Thyroid gland (tissue), 4 donors: ENCODE measurements around the gene NR4A2. TPM values are rescaled to one million over a fixed set of nuclear protein-coding genes. Genes with fewer than 3 reads are reported as not detected.

Experiments used
- DNase-seq, 2 donors: peaks; one replicate each; pipeline ENCODE4 v3.0.0-alpha.2; 2019
- H3K27ac ChIP-seq, 3 donors: fragments of 200-600 bp; sonication (generic); 1 replicate in 2 of 3; 2 replicates in 1 of 3; pipeline ENCODE4 v1.5.1; 2016 to 2019; ENCODE audit warnings: mild to moderate bottlenecking in 1 of 3, moderate library complexity in 1 of 3
- H3K27me3 ChIP-seq: fragments of 200-600 bp; sonication (generic); one replicate; pipeline ENCODE4 v1.5.1; 2019
- H3K36me3 ChIP-seq, 2 donors: fragments of 200-600 bp; sonication (generic); one replicate each; pipeline ENCODE4 v1.5.1; 2016 to 2019
- H3K4me1 ChIP-seq, 2 donors: fragments of 200-600 bp; sonication (generic); one replicate each; pipeline ENCODE4 v1.5.1; 2017 to 2019
- H3K4me3 ChIP-seq, 3 donors: fragments of 200-600 bp; sonication (generic); replicated peaks in 1 of 3; 1 replicate in 2 of 3; 2 replicates in 1 of 3; pipeline ENCODE4 v1.5.1; 2016; ENCODE audit warnings: mild to moderate bottlenecking in 1 of 3
- H3K9me3 ChIP-seq: fragments of 200-600 bp; sonication (generic); one replicate; pipeline ENCODE4 v1.5.1; 2017
- CTCF ChIP-seq, 6 experiments: fragments of 200-600 bp in 3 of 6; fragments of 450-650 bp in 3 of 6; sonication (generic) in 3 of 6; IDR thresholded peaks; one replicate each; pipeline ENCODE4 v1.5.1; 2016 to 2019; ENCODE audit warnings: antibody characterized with exemption in 6 of 6, mild to moderate bottlenecking in 2 of 6, inconsistent platforms in 1 of 6, moderate library complexity in 1 of 6
- POLR2A ChIP-seq, 2 donors: fragments of 450-650 bp; IDR thresholded peaks; one replicate each; pipeline ENCODE4 v1.6.1; 2017; ENCODE audit warnings: antibody characterized with exemption in 2 of 2, mild to moderate bottlenecking in 2 of 2, moderate library complexity in 1 of 2
- WGBS, 2 donors: methylation state at CpG; one replicate each; pipeline ENCODE4 v1.1.5; 2017; 5-methylcytosine and 5-hydroxymethylcytosine counted together
- intact Hi-C: fragments of 100-400 bp; cut with DNase I; formaldehyde crosslinking; loops from one replicate; pipeline ENCODE4 v1.15.1; 2023
- total RNA-seq, 4 donors: library from RNA; depleted of rRNA; stranded (reverse); fragments of >200 nt; gene quantifications; one replicate each; pipeline ENCODE4 v1.2.3, GENCODE V29; 2016

Gene NR4A2
- total RNA-seq, 4 donors from 2014 or later: 4.2 to 7.5 (median 5.0) TPM

- Histone ChIP-seq H3K27me3 (no peaks in the 10 kb centered on the region), H3K27ac (peak overlapping the region; percentile 89 to 100 (median 100)), H3K9me3 (no peaks in the 10 kb centered on the region), H3K4me3 (peak overlapping the region in 2 of 3 donors; percentile 32 to 76), H3K36me3 (no peaks in the 10 kb centered on the region), H3K4me1 (peaks cover 7 to 10% of the 10 kb centered on the region in 2 donors)
- no peak for TF ChIP-seq POLR2A (IDR thresholded peaks at IDR 0.05)
- intact Hi-C loops: no loop called here
- peak; percentile 55 to 68 for DNase-seq
- WGBS, 2 donors: 4 to 9% methylated on average over 18 of the region's 18 CpGs
These were observed 793 bp downstream of the NR4A2 start for GRCh38 chr2:156331572-156332283.

GRCh38 chr2:156329927-156330726 lies 2.4 kb downstream of the NR4A2 start:
- H3K27me3 ChIP-seq: no peaks in the 10 kb centered on the region
- intact Hi-C loops: loop anchor here (5.0 kb wide), 1 partner anchor 252 kb away; no protein-coding TSS in a partner anchor
- no peaks in the 10 kb centered on the region for H3K9me3 ChIP-seq
- DNase-seq: no peak
- 84 to 87% methylated on average over 23 of the region's 23 CpGs for WGBS, 2 donors
- peaks cover 5 to 7% of the 10 kb centered on the region in 2 donors for H3K4me1 ChIP-seq
- H3K27ac ChIP-seq: no peak overlapping the region
- peaks cover 5 to 8% of the 10 kb centered on the region in 2 donors for H3K36me3 ChIP-seq
- H3K4me3 ChIP-seq: no peak overlapping the region
- TF ChIP-seq CTCF (IDR thresholded peaks at IDR 0.05) (no peak), POLR2A (IDR thresholded peaks at IDR 0.05) (no peak)

GRCh38 chr2:156329031-156329926 lies 3.2 kb downstream of the NR4A2 start:
- peaks cover 5 to 7% of the 10 kb centered on the region in 2 donors for H3K4me1 ChIP-seq
- TF ChIP-seq CTCF (IDR thresholded peaks at IDR 0.05) (no peak), POLR2A (IDR thresholded peaks at IDR 0.05) (no peak)
- 70 to 72% methylated on average over 51 to 58 of the region's 64 CpGs for WGBS, 2 donors
- H3K36me3 ChIP-seq: peaks cover 5 to 8% of the 10 kb centered on the region in 2 donors
- no peaks in the 10 kb centered on the region for H3K27me3 ChIP-seq
- intact Hi-C loops: loop anchor here (5.0 kb wide), 1 partner anchor 253 kb away; no protein-coding TSS in a partner anchor
- no peak overlapping the region for H3K27ac ChIP-seq
- H3K9me3 ChIP-seq: no peaks in the 10 kb centered on the region
- no peak overlapping the region for H3K4me3 ChIP-seq
- no peak for DNase-seq

GRCh38 chr2:156327835-156328695 lies 4.5 kb downstream of the NR4A2 start:
- no peak for DNase-seq
- WGBS, 2 donors: 89 to 91% methylated on average over 38 of the region's 38 CpGs

More at GRCh38 chr2:156327835-156328695, 4.5 kb downstream of the NR4A2 start:
- Histone ChIP-seq H3K9me3 (no peaks in the 10 kb centered on the region), H3K36me3 (peaks cover 5 to 8% of the 10 kb centered on the region in 2 donors), H3K27me3 (no peaks in the 10 kb centered on the region), H3K27ac (no peak overlapping the region), H3K4me3 (no peak overlapping the region), H3K4me1 (peaks cover 5 to 7% of the 10 kb centered on the region in 2 donors)
- TF ChIP-seq POLR2A (IDR thresholded peaks at IDR 0.05): no peak
- no peak for TF ChIP-seq CTCF (IDR thresholded peaks at IDR 0.05)
- intact Hi-C loops: loop anchor here (5.0 kb wide), 1 partner anchor 254 kb away; no protein-coding TSS in a partner anchor
